ENCODE measurements around the gene ATP6V1C2. TPM values are rescaled to one million over a fixed set of nuclear protein-coding genes. Genes with fewer than 3 reads are reported as not detected.

ATP6V1C2 gene
- total and polyA plus RNA-seq, 2 of the 4 experiments (the other 2 are of a cell fraction): not detected

DNA sequence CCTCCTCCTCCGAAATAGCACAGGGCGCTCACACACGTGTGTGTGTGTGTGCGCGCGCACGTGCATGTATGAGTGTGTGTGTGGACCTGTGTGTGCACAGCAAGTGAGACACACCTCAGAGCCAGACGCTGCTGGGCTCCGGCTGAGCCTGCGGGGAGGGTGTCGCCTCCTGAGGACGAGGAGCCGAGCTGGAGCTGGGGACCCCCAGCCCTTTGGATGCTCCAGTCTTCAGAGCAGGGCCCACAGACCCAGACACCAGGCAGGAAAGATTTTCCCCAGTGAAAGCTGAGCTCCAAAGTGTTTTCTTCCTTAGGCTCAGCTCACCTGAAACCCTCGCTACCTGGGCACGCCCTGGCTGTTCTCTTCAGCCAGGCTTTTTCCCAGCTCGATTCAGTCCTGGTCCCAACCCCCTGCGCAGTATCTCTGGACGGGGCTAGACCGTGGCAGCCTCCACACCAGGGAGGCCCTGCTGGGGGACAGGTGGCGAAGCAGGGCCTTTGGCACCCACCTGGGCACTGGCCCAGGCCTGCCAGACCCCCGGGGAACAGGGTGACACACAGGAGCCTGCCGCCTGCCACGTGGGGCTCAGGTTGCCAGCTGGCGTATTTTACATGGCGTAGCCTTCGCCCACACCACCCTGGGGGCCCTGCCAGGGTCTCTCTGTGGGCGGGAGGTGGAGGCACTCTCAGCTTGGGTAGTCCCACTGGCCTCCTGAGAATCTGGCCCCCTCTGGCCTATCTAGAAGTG, 55.0 kb downstream of the ATP6V1C2 start:
- ATAC-seq (ENCODE audit: low read depth) (no peak), DNase-seq (no peak)
- H3K56ac ChIP-seq (ENCODE audit: extremely low read depth, insufficient read depth, low read length): no peak overlapping the region
- BruUV-seq (replicated peaks): no TSS peak
- no peak overlapping the region for H2AFZ ChIP-seq (replicated peaks; ENCODE audit: low read length, poor library complexity)
- H3K4me1 ChIP-seq (ENCODE audit: control insufficient read depth, insufficient read depth, low read length): no peaks in the 10 kb centered on the region
- H3K4me2 ChIP-seq (ENCODE audit: low read depth, low read length): no peak overlapping the region
- peaks cover 3% of the 10 kb centered on the region; the same call in 1 of the 2 replicates for H3K27me3 ChIP-seq (ENCODE audit: control insufficient read depth, insufficient read depth, low read length)
- POLR2A ChIA-PET (ENCODE audit: unreplicated experiment): no interaction called here
- in situ Hi-C loops (cut with MboI; ENCODE audit: low sequenced_read_pairs): no loop called here
- H3K14ac ChIP-seq (replicated peaks; ENCODE audit: low read depth, low read length): no peak overlapping the region
- no peak overlapping the region for H4K5ac ChIP-seq (ENCODE audit: low read depth, low read length)
- TF ChIP-seq MXI1 (IDR thresholded peaks at IDR 0.05; ENCODE audit: borderline replicate concordance, low read depth, low read length) (no peak), RAD21 (IDR thresholded peaks at IDR 0.05; ENCODE audit: low read length) (no peak), RFX5 (IDR thresholded peaks at IDR 0.05; ENCODE audit: low read depth, low read length) (no peak), CHD1 (IDR thresholded peaks at IDR 0.05; ENCODE audit: low read depth, low read length) (no peak), SMC3 (IDR thresholded peaks at IDR 0.05; ENCODE audit: low read depth, low read length) (no peak), NFE2L2 (IDR thresholded peaks at IDR 0.05; ENCODE audit: low read depth, low read length) (no peak), RCOR1 (IDR thresholded peaks at IDR 0.05; ENCODE audit: insufficient replicate concordance, low read length) (no peak), MAFK (IDR thresholded peaks at IDR 0.05; ENCODE audit: low read depth, low read length) (no peak), MAZ (IDR thresholded peaks at IDR 0.05; ENCODE audit: borderline replicate concordance, low read depth, low read length) (no peak), FOS (IDR thresholded peaks at IDR 0.05; ENCODE audit: low read depth, low read length) (no peak), BHLHE40 (IDR thresholded peaks at IDR 0.05; ENCODE audit: low read depth, low read length) (no peak), CEBPB (IDR thresholded peaks at IDR 0.05; ENCODE audit: low read depth, low read length) (no peak)
- TF ChIP-seq, protein P1, sequence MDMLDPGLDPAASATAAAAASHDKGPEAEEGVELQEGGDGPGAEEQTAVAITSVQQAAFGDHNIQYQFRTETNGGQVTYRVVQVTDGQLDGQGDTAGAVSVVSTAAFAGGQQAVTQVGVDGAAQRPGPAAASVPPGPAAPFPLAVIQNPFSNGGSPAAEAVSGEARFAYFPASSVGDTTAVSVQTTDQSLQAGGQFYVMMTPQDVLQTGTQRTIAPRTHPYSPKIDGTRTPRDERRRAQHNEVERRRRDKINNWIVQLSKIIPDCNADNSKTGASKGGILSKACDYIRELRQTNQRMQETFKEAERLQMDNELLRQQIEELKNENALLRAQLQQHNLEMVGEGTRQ (IDR thresholded peaks at IDR 0.05; ENCODE audit: low read depth, low read length): no peak
- TF ChIP-seq, protein P2, sequence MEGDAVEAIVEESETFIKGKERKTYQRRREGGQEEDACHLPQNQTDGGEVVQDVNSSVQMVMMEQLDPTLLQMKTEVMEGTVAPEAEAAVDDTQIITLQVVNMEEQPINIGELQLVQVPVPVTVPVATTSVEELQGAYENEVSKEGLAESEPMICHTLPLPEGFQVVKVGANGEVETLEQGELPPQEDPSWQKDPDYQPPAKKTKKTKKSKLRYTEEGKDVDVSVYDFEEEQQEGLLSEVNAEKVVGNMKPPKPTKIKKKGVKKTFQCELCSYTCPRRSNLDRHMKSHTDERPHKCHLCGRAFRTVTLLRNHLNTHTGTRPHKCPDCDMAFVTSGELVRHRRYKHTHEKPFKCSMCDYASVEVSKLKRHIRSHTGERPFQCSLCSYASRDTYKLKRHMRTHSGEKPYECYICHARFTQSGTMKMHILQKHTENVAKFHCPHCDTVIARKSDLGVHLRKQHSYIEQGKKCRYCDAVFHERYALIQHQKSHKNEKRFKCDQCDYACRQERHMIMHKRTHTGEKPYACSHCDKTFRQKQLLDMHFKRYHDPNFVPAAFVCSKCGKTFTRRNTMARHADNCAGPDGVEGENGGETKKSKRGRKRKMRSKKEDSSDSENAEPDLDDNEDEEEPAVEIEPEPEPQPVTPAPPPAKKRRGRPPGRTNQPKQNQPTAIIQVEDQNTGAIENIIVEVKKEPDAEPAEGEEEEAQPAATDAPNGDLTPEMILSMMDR (conservative IDR thresholded peaks at IDR 0.05; ENCODE audit: low read depth, low read length): no peak
- no peak overlapping the region for H2BK5ac ChIP-seq (ENCODE audit: low read depth, low read length, poor library complexity, severe bottlenecking)
- no peak overlapping the region for H3K23ac ChIP-seq (ENCODE audit: low read depth, low read length)
- dilution Hi-C loops (cut with HindIII; ENCODE audit: low sequenced_read_pairs, unreplicated experiment): no loop called here
- H3K18ac ChIP-seq (ENCODE audit: low read depth, low read length): no peak overlapping the region
- H3K9ac ChIP-seq (ENCODE audit: low read depth, low read length): no peak overlapping the region
- H3K27ac ChIP-seq (ENCODE audit: insufficient read depth, low read length): no peak overlapping the region
- H2AK9ac ChIP-seq (replicated peaks; ENCODE audit: low read depth, low read length, poor library complexity): no peak overlapping the region
- peaks cover 12% of the 10 kb centered on the region for H3K36me3 ChIP-seq (ENCODE audit: control insufficient read depth, insufficient read depth, low read length)
- H2BK120ac ChIP-seq (ENCODE audit: low read depth, low read length): no peak overlapping the region
- no peak overlapping the region for H4K91ac ChIP-seq (ENCODE audit: insufficient read depth, low read depth, low read length)
- H3K79me1 ChIP-seq (ENCODE audit: low read depth in 1 of 2, low read length in 2 of 2): no peaks in the 10 kb centered on the region; a peak in 1 of 4 replicates
- H2AK5ac ChIP-seq (ENCODE audit: low read depth, low read length): no peak overlapping the region
- no peak overlapping the region for H4K8ac ChIP-seq (ENCODE audit: low read depth in 2 of 2, low read length in 2 of 2)
- WGBS, 2 experiments (ENCODE audit: extremely low coverage in 2 of 2, insufficient read length in 1 of 2): 83% methylated on average over 10 of the region's 27 CpGs; no CpG with 5 or more reads in 1 of the 2 experiments
- H2BK20ac ChIP-seq (ENCODE audit: low read depth, low read length): no peak overlapping the region
- no peak overlapping the region for H3K4ac ChIP-seq (ENCODE audit: low read depth, low read length)
- H3K9me1 ChIP-seq (ENCODE audit: insufficient read depth, low read length): no peaks in the 10 kb centered on the region
- no peak overlapping the region for H2BK15ac ChIP-seq (ENCODE audit: low read depth, low read length)
- H3K4me3 ChIP-seq (ENCODE audit: insufficient read depth, low read depth, low read length): no peak overlapping the region
- no peaks in the 10 kb centered on the region; the same call in 1 of the 2 replicates for H4K20me1 ChIP-seq (ENCODE audit: insufficient read depth, low read length)
- intact Hi-C loops (cut with micrococcal nuclease): no loop called here
- H3K9me3 ChIP-seq (ENCODE audit: control insufficient read depth, insufficient read depth, low read length): no peaks in the 10 kb centered on the region
- CTCF ChIA-PET: no interaction called here
